Epithelial cell of prostate (primary cell): ENCODE data around the gene TNN.

Experiments
- DNase-seq: peaks from one replicate; pipeline ENCODE4 v3.0.0-alpha.2; 2011; ENCODE audit warnings: low read depth, low spot score
- H3K27ac ChIP-seq: fragments of 450-650 bp; 2 replicates; pipeline ENCODE4 v1.5.1; 2017; ENCODE audit warnings: mild to moderate bottlenecking

TNN gene

DNA sequence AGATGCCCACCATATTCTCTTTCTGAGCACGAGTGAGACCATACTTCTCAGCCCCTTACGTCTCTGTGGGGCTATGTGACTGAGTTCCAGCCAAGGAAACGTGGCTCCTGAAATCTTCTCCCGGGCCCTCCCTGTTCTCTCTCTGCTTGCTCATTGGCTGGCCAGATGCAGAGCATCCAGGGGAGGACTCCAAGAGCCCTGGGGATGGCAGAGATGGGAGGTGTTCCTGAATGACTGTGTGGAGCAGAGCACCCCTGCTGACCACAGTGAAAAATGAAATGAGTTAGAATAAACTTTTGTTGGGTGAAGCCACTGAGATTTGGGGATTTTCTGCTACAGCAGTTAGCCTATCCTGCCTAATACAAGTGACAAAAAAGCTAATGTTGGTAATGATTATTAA lies 101.1 kb downstream of the TNN start:
- DNase-seq = no peak
- peak overlapping the region; percentile 69 for H3K27ac ChIP-seq

- H3K27ac ChIP-seq = peak overlapping the region; percentile 69
- DNase-seq = peak; percentile 56
These were observed 101.8 kb downstream of the TNN start for GRCh38 chr1:175169286-175170018.

GRCh38 chr1:175171036-175171913 lies 103.6 kb downstream of the TNN start:
- no peak for DNase-seq
- H3K27ac ChIP-seq = no peak overlapping the region

GRCh38 chr1:175172503-175172902 lies 104.9 kb downstream of the TNN start:
- no peak for DNase-seq
- no peak overlapping the region for H3K27ac ChIP-seq

DNA sequence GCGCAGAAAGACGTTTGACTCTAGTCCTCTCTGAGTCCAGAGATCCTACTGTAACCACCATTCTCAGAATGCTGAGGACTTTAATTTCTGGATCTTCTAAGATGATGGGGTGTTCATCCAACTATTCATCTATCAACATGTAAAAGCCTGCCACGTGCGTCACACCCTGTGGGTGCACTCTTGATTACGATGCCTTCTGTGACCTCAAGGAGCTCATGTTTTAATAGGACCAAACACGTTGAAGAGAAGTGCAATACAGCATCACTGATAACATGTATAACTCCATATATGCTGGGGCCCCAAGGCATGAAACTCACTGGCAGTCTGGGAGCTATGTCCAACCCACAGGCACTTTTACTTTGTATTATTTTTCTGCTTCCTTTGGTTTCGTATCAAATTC lies 105.9 kb downstream of the TNN start:
- no peak for DNase-seq
- no peak overlapping the region for H3K27ac ChIP-seq

DNA sequence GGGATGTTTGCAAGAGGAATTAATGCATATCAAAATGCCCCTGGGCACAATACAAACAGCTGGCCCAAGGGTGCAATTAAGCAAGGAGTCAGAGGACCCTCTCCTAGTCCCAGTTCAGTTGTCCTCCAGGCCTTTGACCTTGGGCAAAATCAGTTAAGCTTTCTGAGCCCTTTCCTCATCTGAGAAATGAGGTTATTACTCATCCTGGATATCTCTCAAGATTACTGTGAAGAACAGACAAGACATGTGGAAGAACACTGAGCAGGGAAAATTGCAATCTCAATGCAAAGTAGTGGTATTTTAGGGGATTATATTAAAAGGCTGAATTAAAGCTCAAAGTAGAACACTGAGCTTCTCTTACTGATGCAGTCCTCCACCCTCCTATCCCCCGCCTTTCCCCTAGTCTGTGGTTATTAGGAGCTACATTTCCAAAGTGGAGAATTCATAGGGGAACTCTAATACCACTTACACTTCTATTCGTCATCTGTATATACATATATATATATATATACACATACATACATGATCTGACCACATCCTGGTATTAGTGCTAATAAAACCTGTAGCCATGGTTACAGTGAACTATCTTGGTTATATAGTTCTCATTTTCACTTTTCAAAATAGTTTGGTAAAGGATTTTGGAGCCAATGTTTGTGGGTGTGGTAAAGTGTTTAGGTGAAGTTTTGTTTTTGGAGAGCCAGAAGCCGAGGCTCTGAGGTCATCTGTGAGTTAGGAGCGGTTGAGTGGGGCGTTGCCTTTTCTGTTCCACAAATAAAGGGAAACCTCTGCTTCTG lies 106.9 kb downstream of the TNN start:
- DNase-seq = no peak
- H3K27ac ChIP-seq = no peak overlapping the region

DNA sequence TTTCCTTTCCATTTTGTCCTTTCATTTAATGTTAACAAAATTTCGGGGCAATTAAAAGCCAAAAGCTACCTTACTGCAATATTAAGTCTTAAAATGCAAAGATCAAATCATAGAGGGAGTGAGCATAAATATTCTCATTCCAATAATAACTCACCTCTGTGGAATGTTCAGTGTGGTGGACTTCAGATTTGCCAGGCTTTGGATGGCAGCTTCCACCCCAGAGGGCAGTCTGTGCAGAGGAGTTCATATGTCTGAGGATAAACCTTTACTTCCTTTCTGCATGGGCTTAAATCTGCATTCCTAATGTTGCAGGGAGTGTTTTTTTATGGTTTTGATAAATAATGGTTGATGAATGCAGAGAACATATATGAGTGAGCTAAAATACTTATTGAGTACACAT lies 108.6 kb downstream of the TNN start:
- no peak for DNase-seq
- H3K27ac ChIP-seq = no peak overlapping the region

GRCh38 chr1:175178056-175178455 lies 110.4 kb downstream of the TNN start:
- no peak for DNase-seq

DNA sequence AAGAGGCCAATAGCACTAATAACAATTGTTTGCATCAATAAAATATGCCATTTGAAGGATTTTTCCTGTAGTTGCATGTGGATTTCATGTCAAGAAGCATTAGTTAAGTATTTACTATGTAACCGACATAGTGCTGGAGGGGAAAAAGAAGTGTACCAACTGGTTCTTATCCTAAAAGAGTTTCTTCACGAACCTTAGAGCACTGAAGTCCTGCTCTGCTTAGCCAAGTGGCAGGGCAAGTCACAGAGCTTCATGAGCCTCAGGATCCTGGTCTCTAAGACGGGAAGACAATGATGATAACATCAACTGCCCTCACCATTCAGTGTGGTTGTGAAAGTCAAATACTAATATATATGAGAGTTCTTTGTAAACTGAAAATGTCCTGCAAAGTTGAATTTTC lies 110.8 kb downstream of the TNN start:
- DNase-seq = no peak
- H3K27ac ChIP-seq = no peak overlapping the region

More at GRCh38 chr1:175178056-175178455, 110.4 kb downstream of the TNN start:
- H3K27ac ChIP-seq = no peak overlapping the region

DNA sequence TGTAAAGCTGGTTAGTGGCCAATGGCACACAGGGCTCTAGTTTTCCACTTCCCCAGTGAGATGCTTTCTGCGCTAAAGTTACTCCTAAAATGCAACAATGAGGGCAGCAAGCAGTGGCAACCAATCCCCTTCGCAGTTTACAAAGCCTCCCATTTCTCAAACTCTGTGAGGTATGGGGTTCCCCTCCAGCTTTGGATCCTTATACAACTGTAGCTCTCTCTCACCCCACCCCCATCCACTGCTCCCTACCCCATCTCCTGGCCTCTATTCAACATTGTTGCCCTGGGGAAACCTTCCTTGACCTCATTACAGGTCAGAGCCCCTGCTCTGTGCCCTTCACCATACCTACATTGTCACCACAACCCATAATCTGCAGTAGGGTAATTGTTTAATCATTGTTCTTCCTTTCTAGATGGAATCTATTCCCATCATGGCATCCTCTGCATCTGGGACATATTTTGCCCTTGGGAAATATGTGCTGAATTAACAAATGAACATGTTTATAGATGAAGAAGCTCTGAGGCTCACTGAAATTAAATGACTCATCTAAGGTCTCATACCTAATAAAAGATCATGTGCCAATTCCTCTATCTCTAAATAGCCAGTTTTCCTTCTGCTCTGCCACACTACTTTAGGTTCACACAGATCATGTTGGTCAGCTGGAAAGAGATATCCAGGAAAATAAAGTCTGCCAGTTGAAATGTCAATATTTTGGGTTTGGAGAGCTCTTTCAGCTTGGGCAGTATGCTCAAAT lies 112.4 kb downstream of the TNN start:
- DNase-seq = no peak
- H3K27ac ChIP-seq = no peak overlapping the region

DNA sequence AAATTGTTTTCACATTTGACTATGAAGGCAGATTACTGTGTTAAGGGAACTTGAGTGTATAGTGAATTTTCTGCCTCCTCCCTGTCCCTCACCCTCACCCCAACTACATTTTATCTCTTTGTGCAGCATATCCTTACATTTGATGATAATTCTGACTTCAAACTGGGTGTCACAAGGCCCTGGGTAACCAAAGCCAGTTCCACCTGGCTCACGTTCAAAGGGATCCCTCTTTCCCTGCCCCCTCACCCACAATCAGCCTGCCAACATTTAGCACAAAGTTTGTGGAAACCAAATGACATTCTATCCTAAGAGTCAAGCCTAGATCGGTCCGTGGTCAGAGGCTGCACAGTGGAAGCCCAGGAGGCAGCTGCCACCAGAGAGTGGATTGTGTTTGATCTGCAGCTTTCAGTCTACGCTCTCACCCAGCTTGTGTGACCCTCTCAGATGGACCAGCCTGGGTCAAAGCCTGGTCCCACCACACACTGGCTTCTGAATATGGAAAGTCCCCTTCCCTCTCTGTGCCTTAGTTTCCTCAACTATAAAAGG lies 114.6 kb downstream of the TNN start:
- H3K27ac ChIP-seq = no peak overlapping the region
- DNase-seq = no peak

GRCh38 chr1:175183586-175183985 lies 116.0 kb downstream of the TNN start:
- no peak for DNase-seq
- no peak overlapping the region for H3K27ac ChIP-seq

DNA sequence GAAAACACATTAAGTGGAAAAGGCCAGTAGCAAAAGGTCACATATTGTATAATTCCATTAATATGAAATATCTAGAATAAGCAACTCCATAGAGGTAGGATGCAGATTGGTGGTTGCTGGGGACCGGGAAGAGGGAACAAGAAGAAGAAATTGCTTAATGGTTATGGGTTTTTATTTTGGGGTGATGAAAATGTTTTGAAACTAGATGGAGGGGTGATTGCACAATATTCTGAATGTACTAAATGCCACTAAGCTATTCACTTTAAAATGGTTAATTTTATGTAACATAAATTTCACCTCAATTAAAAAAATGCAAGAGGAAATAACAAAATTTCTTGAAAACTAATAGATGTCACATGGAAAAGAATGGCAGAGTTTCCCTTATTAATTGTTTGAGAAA lies 118.3 kb downstream of the TNN start:
- H3K27ac ChIP-seq = no peak overlapping the region
- no peak for DNase-seq

GRCh38 chr1:175186433-175187160 lies 119.0 kb downstream of the TNN start:
- H3K27ac ChIP-seq = no peak overlapping the region
- DNase-seq = no peak

GRCh38 chr1:175188936-175189335 lies 121.3 kb downstream of the TNN start:
- no peak overlapping the region for H3K27ac ChIP-seq
- DNase-seq = no peak

DNA sequence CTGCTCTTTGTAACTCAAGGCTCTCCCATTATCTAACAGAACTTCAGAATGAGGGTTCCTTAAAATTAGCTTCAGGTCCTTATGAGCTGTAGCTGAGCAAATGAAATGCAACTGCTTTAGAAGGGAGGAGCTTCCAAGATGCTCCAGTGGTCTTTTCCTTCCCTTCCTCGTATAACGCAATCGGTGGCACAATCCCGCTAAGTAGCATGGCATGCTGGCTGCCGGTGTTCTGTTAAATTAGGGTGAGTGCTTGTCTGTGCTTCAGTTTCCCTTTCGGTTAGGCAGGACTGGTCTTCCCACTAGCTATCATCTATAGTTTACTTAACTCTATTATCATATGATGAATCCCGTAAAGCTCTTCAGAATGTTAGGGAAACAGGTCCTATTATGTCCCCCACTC lies 124.0 kb downstream of the TNN start:
- H3K27ac ChIP-seq = peak overlapping the region; percentile 85
- no peak for DNase-seq

DNA sequence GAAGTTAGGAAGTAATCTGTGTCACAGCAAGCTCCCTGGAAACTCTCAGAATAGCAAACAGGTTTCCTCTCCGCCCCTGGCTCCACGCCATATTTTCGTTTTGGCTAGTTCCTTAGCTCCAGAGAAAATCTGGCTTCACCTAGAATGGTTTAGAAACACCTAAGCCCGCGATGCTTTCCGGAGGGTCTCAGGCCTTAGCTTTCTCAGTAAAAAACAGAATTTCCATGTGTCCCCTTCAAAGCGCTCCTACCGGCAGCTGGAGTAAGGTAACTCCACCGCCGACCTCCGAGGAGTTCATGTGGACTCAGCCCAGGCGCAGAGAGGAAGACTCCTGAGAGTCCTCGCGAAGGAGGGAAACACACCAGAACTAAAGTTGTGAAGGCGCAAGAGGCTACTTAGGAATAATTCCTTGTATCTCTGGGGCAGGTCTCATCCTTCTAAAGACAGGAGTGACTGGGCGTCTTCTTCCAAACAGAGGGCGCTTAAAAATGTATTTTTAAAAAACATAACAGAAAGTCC lies 124.5 kb downstream of the TNN start:
- peak overlapping the region; percentile 85 for H3K27ac ChIP-seq
- no peak for DNase-seq

DNA sequence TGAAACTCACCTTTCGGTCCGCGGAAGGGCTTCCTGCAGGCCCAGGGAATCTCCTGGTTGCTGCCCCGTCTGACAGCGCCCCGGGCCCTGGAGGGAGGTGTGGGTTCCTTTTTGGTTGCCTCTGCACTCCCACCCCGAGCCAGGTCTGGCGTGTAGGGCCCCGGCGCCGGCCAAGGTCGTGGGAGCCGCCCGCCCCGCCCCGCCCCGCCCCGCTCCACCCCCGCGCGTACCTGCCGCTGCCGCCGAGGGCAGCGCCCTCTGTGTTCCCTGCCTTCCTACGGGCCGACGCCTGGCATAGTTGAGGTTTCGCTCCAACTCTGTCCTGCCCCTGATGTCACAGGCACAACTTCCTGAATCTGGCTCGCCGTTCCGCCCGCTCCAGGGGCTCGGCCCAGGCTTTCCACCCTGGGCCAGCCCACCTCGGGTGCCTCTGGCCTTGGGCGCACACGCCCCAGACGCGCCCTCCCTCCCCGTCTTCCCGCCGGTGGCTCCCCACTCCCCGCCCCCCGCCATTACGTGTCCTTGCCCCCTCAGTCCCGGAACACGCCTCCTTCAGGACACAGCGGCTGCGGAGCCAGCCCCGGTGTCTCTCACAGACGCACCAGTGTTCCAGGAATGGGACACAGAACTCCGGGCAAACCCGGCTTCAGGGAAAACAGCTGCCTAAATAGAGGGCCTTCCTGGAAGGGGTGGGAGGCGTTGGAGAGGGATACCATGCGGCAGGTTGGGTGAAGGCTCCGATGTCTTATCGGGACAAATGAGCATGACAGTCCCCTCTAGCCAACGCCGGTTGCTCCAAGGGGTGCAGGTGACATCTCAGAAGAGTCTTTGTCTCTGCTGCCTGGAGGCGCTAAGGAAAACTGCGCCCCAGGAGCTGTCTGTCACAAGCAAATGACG lies 125.2 kb downstream of the TNN start, which contains the start of gene KIAA0040:
Gene KIAA0040 (minus strand): TSS at position 147 of the 897 bp plus-strand sequence. CDS start 31,763 bp downstream, outside the sequence.
- DNase-seq = no peak
- peak within 1 kb of the TSS; percentile 85 for H3K27ac ChIP-seq
